Peyer's patch (tissue), 4 donors: ENCODE measurements around the gene FLCN.

Experiments used
- CTCF ChIP-seq, 6 experiments: fragments of 450-650 bp in 4 of 6; fragments of 200-600 bp in 2 of 6; sonication (generic) in 1 of 6; IDR thresholded peaks; one replicate each; pipeline ENCODE4 v1.5.1; 2017 to 2019; ENCODE audit warnings: antibody characterized with exemption in 6 of 6, mild to moderate bottlenecking in 3 of 6, moderate library complexity in 1 of 6
- POLR2A ChIP-seq, 2 donors: fragments of 450-650 bp; IDR thresholded peaks; one replicate each; pipeline ENCODE4 v1.5.1; 2017; ENCODE audit warnings: antibody characterized with exemption in 2 of 2, mild to moderate bottlenecking in 2 of 2, moderate library complexity in 2 of 2

GRCh38 chr17:17207998-17208397, 29.0 kb downstream of the FLCN start:
- TF ChIP-seq POLR2A (IDR thresholded peaks at IDR 0.05): no peak
- no peak for TF ChIP-seq CTCF (IDR thresholded peaks at IDR 0.05)
